Endothelial cell (in vitro differentiated cells): ENCODE results near the gene WDCP. TPM values are rescaled to one million over a fixed set of nuclear protein-coding genes. Genes with fewer than 3 reads are reported as not detected.
A peak's percentile ranks its signal among the peaks of the same experiment; 100 is the strongest.

Experiments
- DNase-seq: peaks from one replicate; pipeline ENCODE4 v3.0.0; 2021; ENCODE audit warnings: low spot score
- H3K27ac Mint-ChIP-seq: one replicate; pipeline ENCODE4 v1.8.0; 2021; ENCODE audit warnings: mixed read lengths, inconsistent platforms; ENCODE audit not compliant: unreplicated experiment
- H3K27me3 Mint-ChIP-seq: one replicate; pipeline ENCODE4 v1.8.0; 2021; ENCODE audit warnings: mild to moderate bottlenecking, moderate library complexity, mixed read lengths, inconsistent platforms; ENCODE audit not compliant: unreplicated experiment
- H3K36me3 Mint-ChIP-seq: one replicate; pipeline ENCODE4 v1.8.0; 2021; ENCODE audit warnings: mild to moderate bottlenecking, low read depth, mixed read lengths, inconsistent platforms; ENCODE audit not compliant: unreplicated experiment
- H3K4me1 Mint-ChIP-seq: one replicate; pipeline ENCODE4 v1.8.0; 2021; ENCODE audit warnings: mild to moderate bottlenecking, mixed read lengths, inconsistent platforms; ENCODE audit not compliant: unreplicated experiment
- H3K4me3 Mint-ChIP-seq: one replicate; pipeline ENCODE4 v1.8.0; 2021; ENCODE audit warnings: mild to moderate bottlenecking, mixed read lengths, inconsistent platforms; ENCODE audit not compliant: unreplicated experiment
- H3K9me3 Mint-ChIP-seq: one replicate; pipeline ENCODE4 v1.8.0; 2021; ENCODE audit warnings: mixed read lengths, inconsistent platforms; ENCODE audit not compliant: unreplicated experiment
- CTCF ChIP-seq: fragments of 200-600 bp; sonication (generic); IDR thresholded peaks from one replicate; pipeline ENCODE4 v1.5.0; 2021; ENCODE audit warnings: antibody characterized with exemption; ENCODE audit not compliant: unreplicated experiment
- total RNA-seq: library from RNA; stranded (reverse); fragmentation: NEBNext Ultra II Directional; extraction: Animal tissue kit (Norgen Biotek cat#: 25700); gene quantifications from one replicate; pipeline ENCODE4 v1.2.1, GENCODE V29; 2021; ENCODE audit not compliant: unreplicated experiment

WDCP gene
- total RNA-seq, 1 donor from 2014 or later = 13.4 TPM

- Mint-ChIP-seq H3K27me3 (peaks cover 4% of the 10 kb centered on the region), H3K9me3 (no peaks in the 10 kb centered on the region), H3K36me3 (peaks cover 22% of the 10 kb centered on the region), H3K4me1 (peaks cover 14% of the 10 kb centered on the region), H3K27ac (peak overlapping the region; percentile 84), H3K4me3 (peak overlapping the region; percentile 95)
- DNase-seq = no peak
- no peak for TF ChIP-seq CTCF
These were observed 35.8 kb upstream of the WDCP start for GRCh38 chr2:24082787-24083566.

- Mint-ChIP-seq H3K27me3 (peaks cover 10% of the 10 kb centered on the region), H3K4me3 (no peak overlapping the region), H3K36me3 (peaks cover 28% of the 10 kb centered on the region), H3K27ac (no peak overlapping the region), H3K4me1 (peaks cover 25% of the 10 kb centered on the region), H3K9me3 (no peaks in the 10 kb centered on the region)
- DNase-seq = no peak
- no peak for TF ChIP-seq CTCF
These were observed 33.5 kb upstream of the WDCP start for GRCh38 chr2:24080701-24081100.

- TF ChIP-seq CTCF = no peak
- DNase-seq = no peak
- Mint-ChIP-seq H3K27ac (peak overlapping the region; percentile 57), H3K27me3 (peaks cover 8% of the 10 kb centered on the region), H3K9me3 (no peaks in the 10 kb centered on the region), H3K4me3 (peak overlapping the region; percentile 97), H3K4me1 (peaks cover 19% of the 10 kb centered on the region), H3K36me3 (peaks cover 36% of the 10 kb centered on the region)
These were observed 30.7 kb upstream of the WDCP start for GRCh38 chr2:24077879-24078278.

- Mint-ChIP-seq H3K27me3 (peaks cover 8% of the 10 kb centered on the region), H3K27ac (peak overlapping the region; percentile 57), H3K36me3 (peaks cover 35% of the 10 kb centered on the region), H3K9me3 (no peaks in the 10 kb centered on the region), H3K4me3 (peak overlapping the region; percentile 97), H3K4me1 (peaks cover 19% of the 10 kb centered on the region)
- no peak for TF ChIP-seq CTCF
- peak; percentile 9 for DNase-seq
These were observed 30.3 kb upstream of the WDCP start for GRCh38 chr2:24077535-24077877.

GRCh38 chr2:24076849-24077534 lies 29.8 kb upstream of the WDCP start:
- TF ChIP-seq CTCF = no peak
- H3K9me3 Mint-ChIP-seq = no peaks in the 10 kb centered on the region
- peak; percentile 17 for DNase-seq
- H3K4me3 Mint-ChIP-seq = peak overlapping the region; percentile 97
- H3K27me3 Mint-ChIP-seq = peaks cover 8% of the 10 kb centered on the region
- peaks cover 19% of the 10 kb centered on the region for H3K4me1 Mint-ChIP-seq
- H3K36me3 Mint-ChIP-seq = peaks cover 30% of the 10 kb centered on the region
- H3K27ac Mint-ChIP-seq = no peak overlapping the region
